ENCODE results near the gene CABCOCO1. TPM values are rescaled to one million over a fixed set of nuclear protein-coding genes. Genes with fewer than 3 reads are reported as not detected.

The CABCOCO1 gene
- total RNA-seq, 4 donors from 2014 or later, result not detected

DNA sequence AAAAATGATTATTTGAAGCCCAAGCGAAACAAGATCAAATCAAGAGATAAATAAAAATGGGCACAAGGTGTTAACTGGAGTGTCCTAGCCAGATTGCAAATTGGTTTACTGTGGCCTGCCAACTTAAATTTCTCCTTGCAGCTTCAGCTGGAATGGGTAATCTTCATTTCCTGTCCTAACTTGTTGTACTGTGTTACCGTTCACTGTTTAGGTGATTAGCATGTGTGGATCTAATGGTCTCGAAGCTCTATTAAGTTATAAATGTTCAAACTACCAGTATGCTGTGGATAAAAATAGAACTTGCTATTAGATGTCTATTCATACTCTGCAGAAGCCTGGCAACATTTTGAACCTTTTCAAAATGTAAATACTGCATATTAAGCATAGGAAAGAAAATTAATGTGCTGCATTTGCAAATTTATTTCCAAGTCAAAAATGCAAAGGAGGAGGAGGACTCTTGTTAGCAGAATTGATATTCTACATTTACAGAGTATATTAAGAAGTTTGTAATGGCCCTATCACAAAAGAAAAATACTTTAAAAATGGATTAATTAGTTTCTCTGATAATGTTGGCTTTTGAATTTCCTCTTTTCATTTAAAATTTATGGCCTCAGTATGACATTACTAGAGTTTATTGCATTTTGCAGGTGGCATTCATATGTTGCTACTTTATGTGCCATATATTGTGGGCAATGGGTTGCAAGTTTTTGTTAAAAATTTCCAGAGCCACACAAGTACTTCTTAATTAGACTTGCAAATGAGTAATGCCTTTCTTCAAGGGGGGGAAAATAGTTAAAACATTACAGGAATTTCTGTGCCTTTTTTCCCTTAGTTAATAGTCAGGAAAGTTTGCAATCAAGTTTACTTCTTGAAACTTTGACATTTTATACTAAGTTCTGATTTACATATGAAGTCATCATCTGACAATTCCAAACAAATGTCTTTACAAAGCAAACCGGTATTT lies 92.1 kb downstream of the CABCOCO1 start:
- Histone ChIP-seq H3K36me3 (no peaks in the 10 kb centered on the region), H3K4me1 (peaks cover 0 to 26% (median 8%) of the 10 kb centered on the region in 4 donors), H3K27me3 (no peaks in the 10 kb centered on the region), H3K27ac (no peak overlapping the region), H3K9me3 (no peaks in the 10 kb centered on the region), H3K4me3 (no peak overlapping the region)
- no peak for DNase-seq (ENCODE audit: low spot score in 2 of 2)
- no peak for TF ChIP-seq POLR2A (IDR thresholded peaks at IDR 0.05)
- TF ChIP-seq, protein P1, sequence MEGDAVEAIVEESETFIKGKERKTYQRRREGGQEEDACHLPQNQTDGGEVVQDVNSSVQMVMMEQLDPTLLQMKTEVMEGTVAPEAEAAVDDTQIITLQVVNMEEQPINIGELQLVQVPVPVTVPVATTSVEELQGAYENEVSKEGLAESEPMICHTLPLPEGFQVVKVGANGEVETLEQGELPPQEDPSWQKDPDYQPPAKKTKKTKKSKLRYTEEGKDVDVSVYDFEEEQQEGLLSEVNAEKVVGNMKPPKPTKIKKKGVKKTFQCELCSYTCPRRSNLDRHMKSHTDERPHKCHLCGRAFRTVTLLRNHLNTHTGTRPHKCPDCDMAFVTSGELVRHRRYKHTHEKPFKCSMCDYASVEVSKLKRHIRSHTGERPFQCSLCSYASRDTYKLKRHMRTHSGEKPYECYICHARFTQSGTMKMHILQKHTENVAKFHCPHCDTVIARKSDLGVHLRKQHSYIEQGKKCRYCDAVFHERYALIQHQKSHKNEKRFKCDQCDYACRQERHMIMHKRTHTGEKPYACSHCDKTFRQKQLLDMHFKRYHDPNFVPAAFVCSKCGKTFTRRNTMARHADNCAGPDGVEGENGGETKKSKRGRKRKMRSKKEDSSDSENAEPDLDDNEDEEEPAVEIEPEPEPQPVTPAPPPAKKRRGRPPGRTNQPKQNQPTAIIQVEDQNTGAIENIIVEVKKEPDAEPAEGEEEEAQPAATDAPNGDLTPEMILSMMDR (IDR thresholded peaks at IDR 0.05), result no peak
- WGBS, 2 donors, result 57 to 60% methylated on average over 4 of the region's 4 CpGs

DNA sequence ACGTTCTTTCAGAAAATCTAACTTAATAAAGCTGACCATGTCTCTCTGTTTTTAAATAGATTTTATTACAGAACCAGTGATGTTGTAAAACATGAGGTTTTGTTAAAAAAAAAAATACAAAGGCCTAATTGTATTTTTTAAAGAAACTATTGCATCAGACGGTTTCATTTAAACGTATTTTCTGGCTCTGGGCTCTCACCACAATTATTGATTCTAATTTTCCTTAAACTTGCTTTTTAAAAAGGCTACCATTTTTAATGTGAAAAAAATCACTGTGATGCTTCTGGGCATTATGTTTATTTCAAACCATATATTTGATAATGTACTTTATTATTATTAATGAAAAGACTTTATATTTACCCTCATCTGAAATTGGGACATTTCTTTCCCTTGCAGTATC lies 94.3 kb downstream of the CABCOCO1 start:
- DNase-seq (ENCODE audit: low spot score in 2 of 2), result no peak
- no peak overlapping the region for H3K27ac ChIP-seq
- 28 to 53% methylated on average over 3 of the region's 3 CpGs for WGBS, 2 donors
- no peak for TF ChIP-seq POLR2A (IDR thresholded peaks at IDR 0.05)
- TF ChIP-seq EP300 (IDR thresholded peaks at IDR 0.05), result no peak
- TF ChIP-seq, protein P1 (IDR thresholded peaks at IDR 0.05), result no peak
- H3K36me3 ChIP-seq, result no peaks in the 10 kb centered on the region
- H3K4me1 ChIP-seq, result peaks cover 0 to 23% (median 7%) of the 10 kb centered on the region in 4 donors
- no peaks in the 10 kb centered on the region for H3K27me3 ChIP-seq
- no peak overlapping the region for H3K4me3 ChIP-seq
- no peaks in the 10 kb centered on the region for H3K9me3 ChIP-seq

DNA sequence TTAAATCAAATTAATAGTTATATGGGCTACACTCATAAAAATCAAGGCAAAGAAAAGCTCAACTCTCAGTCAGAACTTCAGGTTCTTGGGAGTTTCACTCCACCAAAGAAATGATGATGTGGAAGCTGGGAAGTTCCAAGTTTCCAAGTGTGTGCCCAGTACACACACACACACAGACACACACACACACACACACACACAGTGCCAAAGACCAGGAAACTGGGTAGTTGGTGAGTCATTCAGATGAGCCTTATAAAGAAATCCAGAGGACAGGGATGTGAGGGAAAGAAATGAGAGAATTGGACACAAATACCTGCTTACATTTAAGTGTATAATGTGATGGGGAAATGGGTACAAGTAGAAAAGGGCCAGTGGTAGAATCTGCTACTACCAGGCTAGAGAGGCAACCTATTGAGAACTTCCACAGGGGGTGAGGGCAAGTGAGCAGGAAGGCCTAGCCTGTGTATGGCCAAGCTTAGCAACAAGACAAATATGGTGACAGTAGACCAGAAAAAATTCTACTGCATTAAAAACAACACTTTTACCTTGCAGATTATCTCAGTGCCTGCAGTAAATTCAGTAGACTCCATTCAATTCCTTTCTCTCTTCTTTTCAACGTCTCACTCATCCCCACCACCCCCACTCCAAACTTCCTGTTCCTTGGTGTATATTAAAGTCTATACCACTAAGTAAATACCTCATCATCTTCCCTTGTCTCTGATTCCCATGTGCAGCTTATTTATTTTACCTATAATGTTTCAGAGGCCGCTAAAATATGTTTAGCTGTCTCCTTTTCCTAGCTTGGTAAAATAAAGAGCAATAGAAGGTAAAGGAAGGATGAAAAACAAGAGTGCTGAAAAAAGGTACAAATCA lies 95.0 kb downstream of the CABCOCO1 start:
- no peak for DNase-seq (ENCODE audit: low spot score in 2 of 2)
- Histone ChIP-seq H3K4me1 (peaks cover 0 to 20% (median 3%) of the 10 kb centered on the region in 4 donors), H3K27me3 (no peaks in the 10 kb centered on the region), H3K4me3 (no peak overlapping the region), H3K9me3 (no peaks in the 10 kb centered on the region), H3K27ac (peak overlapping the region in 1 of 4 donors; percentile 15), H3K36me3 (no peaks in the 10 kb centered on the region)
- TF ChIP-seq, protein P1 (IDR thresholded peaks at IDR 0.05), result no peak
- 85 to 86% methylated on average over 2 of the region's 2 CpGs for WGBS, 2 donors

DNA sequence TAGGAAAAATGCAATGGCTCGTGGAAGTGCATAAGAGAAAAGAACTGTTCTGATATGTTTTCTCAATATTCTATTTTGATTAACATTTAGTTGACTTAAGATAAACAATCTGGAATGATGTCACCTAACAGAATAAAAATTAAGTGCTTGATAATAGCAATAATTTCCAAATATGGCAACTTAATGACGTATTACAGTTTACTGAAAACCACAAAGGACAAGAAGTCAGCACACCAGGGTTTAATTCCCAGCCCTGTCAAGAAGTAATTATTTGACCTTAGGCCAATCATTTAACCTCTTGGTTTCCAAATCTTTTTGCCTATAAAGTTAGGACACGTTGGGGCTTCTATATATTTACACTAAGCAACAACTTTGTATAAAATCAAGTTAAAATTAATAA lies 95.7 kb downstream of the CABCOCO1 start:
- 50 to 55% methylated on average over 3 of the region's 3 CpGs for WGBS, 2 donors
- TF ChIP-seq EP300 (IDR thresholded peaks at IDR 0.05) (no peak), POLR2A (IDR thresholded peaks at IDR 0.05) (no peak)
- TF ChIP-seq, protein P1 (IDR thresholded peaks at IDR 0.05), result no peak

More for the DNA sequence above, 95.7 kb downstream of the CABCOCO1 start:
- H3K36me3 ChIP-seq, result no peaks in the 10 kb centered on the region
- H3K4me1 ChIP-seq, result peaks cover 0 to 20% (median 2%) of the 10 kb centered on the region in 4 donors
- H3K4me3 ChIP-seq, result no peak overlapping the region
- no peaks in the 10 kb centered on the region for H3K27me3 ChIP-seq
- H3K27ac ChIP-seq, result no peak overlapping the region
- DNase-seq (ENCODE audit: low spot score in 2 of 2), result no peak
- H3K9me3 ChIP-seq, result no peaks in the 10 kb centered on the region
